ENCODE measurements around the gene UVRAG.

GRCh38 chr11:75816561-75817239, 1.7 kb downstream of the UVRAG start:
- TF ChIP-seq CTCF (IDR thresholded peaks at IDR 0.05; ENCODE audit: insufficient read depth, low read length, poor library complexity, severe bottlenecking) = no peak
- TF ChIP-seq EZH2phosphoT487 (conservative IDR thresholded peaks at IDR 0.05; ENCODE audit: low read length) = no peak
